Fibroblast of the aortic adventitia (primary cell): ENCODE results near the gene LNX2. TPM values are rescaled to one million over a fixed set of nuclear protein-coding genes. Genes with fewer than 3 reads are reported as not detected.

ENCODE experiments used
- DNase-seq: peaks from one replicate; pipeline ENCODE4 v3.0.0-alpha.2; 2010; ENCODE audit warnings: low read depth
- H3K4me3 ChIP-seq: 2 replicates; pipeline ENCODE4 v1.5.1; 2011; ENCODE audit warnings: low read depth, mild to moderate bottlenecking, control low read depth, low read length, moderate library complexity
- total RNA-seq: library from RNA; depleted of rRNA; stranded (reverse); fragments of >200 nt; gene quantifications from 2 replicates; pipeline ENCODE4 v1.2.3, GENCODE V29; 2012; ENCODE audit warnings: low replicate concordance
- TF ChIP-seq, protein P1 (sequence below): IDR thresholded peaks from 2 replicates; pipeline ENCODE4 v1.5.1; 2011; ENCODE audit warnings: mild to moderate bottlenecking, low read length, control low read depth, inconsistent platforms; ENCODE audit not compliant: insufficient read depth

The LNX2 gene
- total RNA-seq, 1 donor: 6.1 TPM

DNA sequence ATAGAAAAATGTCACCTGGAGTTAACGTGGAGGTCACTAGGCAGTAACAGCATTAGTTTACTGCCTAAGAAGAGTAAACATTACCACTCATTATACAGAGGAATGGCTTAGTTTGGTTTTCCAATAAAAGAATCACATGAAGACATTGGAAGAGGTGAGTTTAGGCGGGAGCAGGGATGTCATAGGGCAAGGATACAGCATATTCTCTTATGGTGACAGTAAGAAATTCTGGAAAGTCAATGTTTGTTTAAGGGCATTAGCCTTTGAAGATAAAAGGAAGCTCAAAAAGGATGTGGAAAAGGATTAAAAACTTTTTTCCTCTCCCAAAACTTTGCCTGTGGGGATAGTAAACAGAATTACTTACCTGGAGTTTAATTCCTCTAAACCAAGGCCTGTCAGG lies 5.5 kb upstream of the LNX2 start:
- TF ChIP-seq, protein P1, sequence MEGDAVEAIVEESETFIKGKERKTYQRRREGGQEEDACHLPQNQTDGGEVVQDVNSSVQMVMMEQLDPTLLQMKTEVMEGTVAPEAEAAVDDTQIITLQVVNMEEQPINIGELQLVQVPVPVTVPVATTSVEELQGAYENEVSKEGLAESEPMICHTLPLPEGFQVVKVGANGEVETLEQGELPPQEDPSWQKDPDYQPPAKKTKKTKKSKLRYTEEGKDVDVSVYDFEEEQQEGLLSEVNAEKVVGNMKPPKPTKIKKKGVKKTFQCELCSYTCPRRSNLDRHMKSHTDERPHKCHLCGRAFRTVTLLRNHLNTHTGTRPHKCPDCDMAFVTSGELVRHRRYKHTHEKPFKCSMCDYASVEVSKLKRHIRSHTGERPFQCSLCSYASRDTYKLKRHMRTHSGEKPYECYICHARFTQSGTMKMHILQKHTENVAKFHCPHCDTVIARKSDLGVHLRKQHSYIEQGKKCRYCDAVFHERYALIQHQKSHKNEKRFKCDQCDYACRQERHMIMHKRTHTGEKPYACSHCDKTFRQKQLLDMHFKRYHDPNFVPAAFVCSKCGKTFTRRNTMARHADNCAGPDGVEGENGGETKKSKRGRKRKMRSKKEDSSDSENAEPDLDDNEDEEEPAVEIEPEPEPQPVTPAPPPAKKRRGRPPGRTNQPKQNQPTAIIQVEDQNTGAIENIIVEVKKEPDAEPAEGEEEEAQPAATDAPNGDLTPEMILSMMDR: no peak
- H3K4me3 ChIP-seq: no peak overlapping the region
- DNase-seq: no peak

DNA sequence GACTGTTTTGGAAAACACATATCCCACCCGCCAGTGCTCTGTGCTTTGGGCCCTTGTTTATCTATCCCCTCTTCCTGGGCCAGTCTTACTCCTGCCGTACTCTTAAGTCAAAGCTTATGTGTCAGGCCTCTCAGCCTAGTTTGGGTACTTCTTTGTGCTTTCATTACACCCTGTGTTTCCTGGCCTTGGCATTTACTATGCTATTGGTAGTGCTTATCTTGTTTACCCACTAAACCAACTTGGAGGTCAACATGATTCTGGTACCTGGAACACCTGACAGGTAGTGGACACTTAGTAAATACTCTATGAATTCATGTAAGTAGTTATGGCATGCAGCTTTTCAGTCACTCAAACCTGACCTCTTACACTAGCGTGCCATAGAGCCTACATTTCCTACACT lies 3.7 kb upstream of the LNX2 start:
- TF ChIP-seq, protein P1: no peak
- DNase-seq: no peak

DNA sequence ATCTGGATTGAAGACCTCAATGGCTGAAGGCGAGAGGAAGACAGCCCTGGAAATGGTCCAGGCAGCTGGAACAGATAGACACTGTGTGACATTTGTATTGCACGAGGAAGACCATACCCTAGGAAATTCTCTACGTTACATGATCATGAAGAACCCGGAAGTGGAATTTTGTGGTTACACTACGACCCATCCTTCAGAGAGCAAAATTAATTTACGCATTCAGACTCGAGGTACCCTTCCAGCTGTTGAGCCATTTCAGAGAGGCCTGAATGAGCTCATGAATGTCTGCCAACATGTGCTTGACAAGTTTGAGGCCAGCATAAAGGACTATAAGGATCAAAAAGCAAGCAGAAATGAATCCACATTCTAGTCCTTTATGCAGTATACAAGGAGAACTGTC lies 2.6 kb upstream of the LNX2 start:
- DNase-seq: no peak
- TF ChIP-seq, protein P1: no peak
- no peak overlapping the region for H3K4me3 ChIP-seq

More for the DNA sequence above, 3.7 kb upstream of the LNX2 start:
- no peak overlapping the region for H3K4me3 ChIP-seq

DNA sequence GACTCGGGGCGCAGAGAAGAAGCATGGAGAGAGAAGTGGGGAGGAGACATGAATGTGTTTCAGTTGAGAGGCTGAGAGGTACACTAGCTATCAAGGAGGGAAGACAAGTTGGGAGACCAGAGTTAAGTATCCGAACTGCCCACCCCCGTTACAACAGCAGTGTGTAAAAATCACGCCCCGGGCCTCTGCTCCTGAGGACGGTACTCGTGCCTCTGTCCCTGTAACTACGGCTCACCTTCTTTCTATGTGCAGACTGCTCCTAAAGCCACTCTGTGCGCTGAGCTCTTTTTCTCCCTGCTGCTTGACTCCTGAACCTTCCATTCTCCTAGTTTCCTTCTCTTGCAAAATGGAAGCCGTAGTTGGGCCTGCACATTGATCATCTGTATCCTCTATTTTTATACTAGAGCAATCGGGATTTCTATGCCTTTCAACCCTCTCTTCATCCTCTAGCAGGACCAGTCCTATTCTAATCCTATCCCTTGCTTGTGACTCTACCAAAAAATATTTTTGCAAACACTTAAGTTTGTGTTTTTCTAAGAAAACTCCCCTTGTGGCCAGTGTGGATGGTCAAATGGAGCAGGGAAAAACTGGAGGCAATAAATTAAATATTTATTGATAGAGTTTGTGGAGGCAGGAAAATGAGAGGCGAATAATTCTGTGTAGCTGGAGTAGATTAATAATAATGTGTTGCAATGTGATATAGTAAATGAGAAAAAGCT lies 1.9 kb upstream of the LNX2 start:
- TF ChIP-seq, protein P1: peak; percentile 48
- H3K4me3 ChIP-seq: peak overlapping the region; percentile 84
- DNase-seq: peak; percentile 27

DNA sequence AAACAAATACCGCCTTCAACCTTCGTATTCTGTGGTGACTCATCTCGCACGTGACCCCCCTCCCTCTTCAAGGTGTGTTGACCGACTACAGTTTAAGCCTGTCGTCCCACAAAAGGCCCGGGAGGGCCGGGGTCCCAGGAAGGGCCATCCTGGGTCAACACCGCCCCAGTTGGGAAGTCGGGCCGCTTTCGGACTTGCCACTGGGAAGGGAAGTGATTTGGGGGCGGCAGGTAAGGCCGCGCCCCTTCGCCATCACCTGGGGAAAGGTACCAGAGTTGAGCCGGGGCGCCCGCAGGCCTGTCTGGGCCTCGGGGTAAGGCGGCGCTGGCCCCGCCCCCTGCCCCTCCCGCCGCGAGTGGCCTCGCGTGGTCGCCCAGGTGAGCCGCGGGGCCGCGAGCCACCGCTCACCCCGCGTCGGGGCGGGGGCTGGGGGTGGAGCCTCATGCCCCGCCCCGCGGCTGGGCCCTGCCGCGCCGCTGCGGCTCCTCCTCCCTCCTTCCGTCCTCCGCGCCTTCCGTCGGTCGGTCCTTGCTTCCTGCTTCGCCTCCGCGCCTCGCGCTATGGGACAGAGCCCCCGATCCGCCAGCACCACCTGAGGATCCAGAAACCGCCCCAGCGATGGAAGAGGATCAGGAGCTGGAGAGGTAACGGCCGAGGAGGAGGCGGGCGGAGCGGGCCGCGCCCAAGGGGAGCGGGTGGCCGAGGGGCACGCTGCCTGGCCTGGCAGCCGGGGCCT lies 1.2 kb upstream of the LNX2 start, which contains the start of gene POLR1D:
POLR1D (plus strand) TSS at position 527 of the 736 bp plus-strand sequence; CDS start at position 619, 92 bp downstream.
- TF ChIP-seq, protein P1: no peak
- H3K4me3 ChIP-seq: peak within 1 kb of the TSS; percentile 84
- DNase-seq: peak; percentile 53

DNA sequence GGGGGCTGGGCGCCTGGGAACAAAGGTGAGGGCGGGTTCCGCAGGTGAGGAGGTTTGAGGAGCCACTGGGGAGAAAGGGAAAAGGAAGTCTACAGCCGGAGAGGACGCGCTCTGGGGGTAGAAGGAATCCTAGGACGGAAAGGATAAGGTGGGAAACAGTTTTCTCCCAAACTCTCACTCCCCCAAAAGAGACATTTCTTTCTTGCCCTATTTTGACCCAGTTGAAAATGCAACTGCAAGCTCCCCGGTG lies 712 bp upstream of the LNX2 start:
- peak overlapping the region; percentile 84 for H3K4me3 ChIP-seq
- TF ChIP-seq, protein P1: no peak
- DNase-seq: peak; percentile 41
